ENCODE measurements around the gene SH3RF3.
A peak's percentile ranks its signal among the peaks of the same experiment; 100 is the strongest.
"Not testable (repeated sequence)": the region's sequence is repeated elsewhere in the genome, so short reads cannot be mapped to it uniquely, and the experiment has no call there.

SH3RF3 gene

DNA sequence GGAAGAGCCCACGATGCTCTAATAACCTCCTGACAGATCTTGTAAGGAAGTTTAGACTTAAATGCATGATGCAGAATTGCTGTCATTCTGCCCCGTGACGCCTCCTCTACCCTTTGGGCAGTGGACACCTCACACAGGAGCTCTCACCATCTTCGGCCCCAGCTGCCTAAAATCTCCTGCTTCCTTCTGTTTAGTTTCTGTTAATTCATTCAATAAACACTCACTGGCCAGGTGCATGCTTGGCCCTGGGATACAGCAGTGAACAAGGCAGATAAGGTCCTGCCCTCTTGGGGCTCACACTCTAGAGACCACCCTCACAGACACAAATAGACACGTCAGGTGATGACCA lies 403.7 kb downstream of the SH3RF3 start:
- DNase-seq = no peak

DNA sequence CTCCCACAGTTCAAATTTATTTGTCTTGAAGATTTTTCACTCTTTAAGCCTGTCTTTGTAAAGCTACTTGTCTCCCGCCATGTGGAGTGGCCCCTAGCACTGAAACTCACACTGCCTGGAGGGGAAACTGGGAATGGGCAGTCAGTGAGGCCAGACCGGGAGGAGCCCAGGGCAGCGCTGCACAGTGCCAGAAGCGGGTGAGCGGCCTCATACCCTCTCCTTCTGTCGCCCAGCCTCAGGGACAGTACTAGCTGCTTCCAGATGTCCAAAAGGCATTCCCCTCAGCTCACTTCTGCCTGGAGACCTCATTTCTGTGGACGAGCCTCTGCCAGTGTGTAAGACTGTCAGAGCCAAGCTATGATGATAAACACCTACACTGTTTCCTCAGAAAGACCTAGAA lies 404.8 kb downstream of the SH3RF3 start:
- DNase-seq = no peak

DNA sequence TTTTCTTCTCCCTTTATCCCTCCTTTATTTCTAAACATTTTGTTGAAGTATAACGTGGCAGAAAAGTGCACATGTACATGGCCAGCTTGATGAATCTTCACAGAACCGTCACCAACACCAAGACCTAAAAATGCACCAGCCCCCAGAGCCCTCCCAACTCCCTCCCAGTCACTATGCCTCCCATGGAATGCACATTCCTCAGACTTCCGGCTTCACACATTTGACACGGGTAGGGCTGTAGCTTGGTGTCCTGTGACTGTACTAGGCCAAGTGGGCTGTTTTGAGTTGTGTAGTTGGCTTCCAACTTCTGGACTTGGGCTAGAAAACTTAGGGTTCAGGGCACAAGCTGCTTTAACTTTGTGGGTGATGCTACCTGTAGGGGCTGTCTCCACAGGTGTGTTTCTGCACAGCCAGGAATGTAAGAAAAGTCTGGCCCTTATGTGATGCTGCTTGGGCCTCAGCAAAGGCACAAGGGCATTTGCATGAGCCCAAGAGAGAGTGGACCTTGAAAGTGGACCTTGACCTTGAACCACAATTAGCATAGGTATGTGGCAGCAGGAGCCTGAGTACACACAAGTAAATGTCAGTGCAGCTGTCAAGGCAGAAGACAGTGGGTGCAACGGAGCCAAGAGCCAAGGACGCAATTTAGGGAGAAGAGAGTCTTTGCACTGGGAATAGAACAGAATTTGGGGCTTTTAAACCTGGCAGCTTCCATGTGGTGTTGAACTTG lies 406.4 kb downstream of the SH3RF3 start:
- DNase-seq = no peak

DNA sequence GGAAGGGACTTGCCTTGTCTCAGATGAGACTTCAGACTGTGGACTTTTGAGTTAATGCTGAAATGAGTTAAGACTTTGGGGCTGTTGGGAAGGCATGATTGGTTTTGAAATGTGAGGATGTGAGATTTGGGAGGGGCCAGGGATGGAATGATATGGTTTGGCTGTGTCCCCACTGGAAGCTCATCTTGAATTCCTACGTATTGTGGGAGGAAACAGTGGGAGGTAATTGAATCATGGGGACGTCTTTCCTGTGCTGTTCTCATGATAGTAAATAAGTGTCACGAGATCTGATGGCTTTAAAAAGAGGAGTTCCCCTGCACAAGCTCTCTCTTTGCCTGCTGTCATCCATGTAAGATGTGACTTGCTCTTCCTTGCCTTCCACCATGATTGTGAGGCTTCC lies 407.6 kb downstream of the SH3RF3 start:
- DNase-seq = not testable (repeated sequence)

DNA sequence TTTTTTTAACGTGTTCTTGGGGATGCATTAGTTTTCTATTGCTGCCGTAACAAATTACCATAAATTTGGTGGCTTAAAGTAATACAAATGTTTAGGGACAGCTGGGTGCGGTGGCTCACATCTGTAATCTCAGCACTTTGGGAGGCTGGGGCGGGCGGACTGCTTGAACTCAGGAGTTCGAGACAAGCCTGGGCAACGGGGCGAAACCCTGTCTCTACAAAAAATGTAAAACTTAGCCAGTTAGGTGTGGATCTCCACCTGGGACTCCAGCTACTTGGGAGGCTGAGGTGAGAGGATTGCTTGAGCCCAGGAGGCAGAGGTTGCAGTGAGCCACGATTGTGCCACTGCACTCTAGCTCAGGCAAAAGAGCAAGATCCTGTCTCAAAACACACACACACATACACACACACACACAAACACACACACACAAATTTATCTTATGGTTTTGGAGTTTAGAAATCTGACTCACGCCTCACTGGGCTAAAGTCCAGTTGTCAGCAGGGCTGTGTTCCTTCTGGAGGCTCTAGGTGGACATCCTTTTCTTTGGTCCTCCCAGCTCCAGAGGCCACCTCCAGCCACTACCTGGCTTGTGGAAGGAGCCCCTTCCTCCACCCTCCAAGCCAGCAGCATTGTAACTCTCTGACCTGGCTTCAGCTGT lies 408.7 kb downstream of the SH3RF3 start:
- DNase-seq = no peak

DNA sequence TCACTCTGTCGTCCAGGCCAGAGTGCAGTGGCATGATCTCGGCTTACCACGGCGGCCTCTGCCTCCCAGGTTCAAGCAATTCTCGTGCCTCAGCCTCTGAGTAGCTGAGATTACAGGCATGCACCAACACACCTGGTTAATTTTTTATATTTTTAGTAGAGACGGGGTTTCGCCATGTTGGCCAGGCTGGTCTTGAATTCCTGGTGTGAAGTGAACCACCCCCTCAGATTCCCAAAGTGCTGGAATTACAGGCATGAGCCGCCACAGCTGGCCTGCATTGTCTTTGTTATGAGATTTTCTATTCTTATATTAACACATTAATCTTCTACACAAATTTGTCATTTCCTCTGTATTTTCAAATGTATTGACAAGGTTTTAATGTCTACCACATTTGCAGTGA lies 409.5 kb downstream of the SH3RF3 start:
- no peak for DNase-seq

DNA sequence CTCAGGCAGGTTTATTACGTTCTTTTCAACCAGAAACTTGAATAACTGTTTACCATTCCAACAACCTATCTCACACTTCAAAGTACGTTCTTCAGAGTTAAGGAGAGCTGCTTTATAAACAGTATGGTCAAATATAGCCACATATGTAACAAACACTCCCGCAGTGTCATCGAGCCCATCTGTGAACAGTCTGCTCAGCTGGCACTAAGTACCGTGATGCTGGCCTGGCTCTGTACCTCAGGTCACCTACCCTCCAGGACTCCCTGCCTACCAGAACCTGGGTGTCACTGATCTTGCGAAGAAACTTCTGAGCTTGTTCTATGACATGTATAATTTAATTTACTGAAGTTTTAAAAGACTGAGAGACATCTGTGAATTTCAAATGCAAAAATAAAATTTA lies 413.4 kb downstream of the SH3RF3 start:
- no peak for DNase-seq

DNA sequence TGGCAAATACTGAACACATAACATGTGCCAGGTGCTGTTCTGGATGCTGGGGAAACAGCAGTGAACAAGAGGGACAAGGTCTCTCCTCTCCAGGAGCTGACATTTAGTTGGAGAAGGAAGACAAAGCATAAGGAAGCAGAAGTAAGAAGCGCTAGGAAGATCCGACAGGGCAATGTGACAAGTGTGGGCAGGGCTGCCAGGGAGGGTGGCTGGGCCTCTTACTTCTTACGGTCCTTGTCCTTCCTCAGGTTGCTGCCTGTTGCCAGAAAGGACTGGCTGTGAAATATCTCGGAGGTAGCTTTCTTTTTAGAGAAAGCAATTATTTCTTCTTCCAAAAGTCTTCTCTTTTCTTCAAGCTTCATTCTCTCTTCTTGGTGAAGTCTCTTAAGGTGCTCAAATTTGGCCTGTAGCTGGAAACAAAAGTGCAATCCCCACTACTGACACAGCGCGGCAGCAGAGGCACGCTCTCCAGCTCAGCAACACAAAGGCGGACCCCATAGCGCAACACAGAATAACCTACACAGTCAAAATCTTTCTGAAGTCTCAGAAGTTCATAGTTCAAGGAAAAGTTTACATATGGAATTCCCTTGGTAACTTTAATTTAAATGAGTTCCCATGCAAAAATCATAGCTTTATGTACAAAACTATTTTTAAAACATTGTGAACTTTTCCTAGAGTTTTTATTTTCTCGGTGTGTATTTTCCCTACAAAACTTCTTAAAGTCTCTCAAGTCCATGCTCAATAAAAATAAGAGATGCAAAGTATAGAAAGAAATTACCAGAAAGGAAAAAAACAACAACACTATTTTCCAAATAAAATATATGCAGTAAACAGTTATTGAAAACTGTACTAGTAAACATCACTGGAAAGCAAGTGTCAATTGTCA lies 417.1 kb downstream of the SH3RF3 start:
- peak in 3 of 5 experiments; percentile 25 to 59 (median 46) for DNase-seq

DNA sequence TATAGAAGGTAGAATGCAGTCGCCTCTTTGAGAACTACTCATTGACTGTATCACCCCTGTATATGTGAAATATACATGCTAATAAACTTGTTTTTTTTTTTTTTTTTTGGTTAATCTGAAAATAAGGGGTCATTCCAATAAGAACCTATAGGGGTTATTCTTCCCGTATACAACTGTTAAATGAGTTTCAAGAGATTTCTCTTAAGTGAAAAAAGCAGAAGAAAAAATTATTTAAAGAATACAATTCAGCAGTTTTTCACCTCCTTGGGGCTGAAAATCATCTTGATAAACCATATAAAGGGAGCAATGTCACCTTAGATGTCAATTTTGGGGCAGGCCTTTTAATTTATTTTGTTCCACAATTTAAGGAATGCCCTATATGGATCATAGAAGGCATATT lies 418.3 kb downstream of the SH3RF3 start:
- no peak for DNase-seq

DNA sequence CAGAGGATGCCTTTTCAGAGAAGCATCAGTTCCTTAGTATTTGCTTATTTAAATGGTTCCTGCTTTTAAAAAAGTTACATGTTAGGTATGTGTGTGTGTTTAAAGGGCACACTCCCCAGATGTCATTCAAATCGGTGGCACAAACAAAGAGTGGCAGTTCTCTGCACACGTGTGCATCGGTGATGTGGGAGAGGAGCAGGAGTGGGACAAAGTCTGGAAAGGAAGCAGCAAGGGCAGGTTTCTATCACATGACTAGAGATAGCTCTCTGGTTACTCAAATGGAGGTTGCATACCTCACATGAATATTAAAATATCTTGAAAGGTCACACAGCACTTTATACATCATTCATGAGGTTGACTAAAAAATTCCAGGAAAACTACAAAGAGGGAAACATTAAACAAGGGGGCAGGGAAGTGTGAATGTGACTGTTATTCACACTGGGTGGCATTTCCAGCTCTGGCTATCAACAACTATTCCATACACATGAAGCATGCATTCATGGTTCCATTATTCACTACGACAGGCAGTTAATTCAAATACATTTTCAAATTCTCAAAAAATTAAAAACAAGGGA lies 420.1 kb downstream of the SH3RF3 start:
- DNase-seq = no peak
